Panc1 (cell line): ENCODE data around the gene MED25. TPM values are rescaled to one million over a fixed set of nuclear protein-coding genes. Genes with fewer than 3 reads are reported as not detected.

ENCODE experiments used
- ATAC-seq: fragments of 200-7000 bp; cut with Tn5 transposase; 2 replicates; pipeline ENCODE4 v1.9.1; 2020; ENCODE audit warnings: mild to moderate bottlenecking, moderate library complexity
- BruUV-seq: library from RNA; stranded (reverse); fragments of 400-500 nt; replicated peaks from 2 replicates; lab custom pipeline; 2021; lab: Mats Ljungman, UMichigan
- CTCF ChIA-PET: fragments of 300-600 bp; sonication (Branson Sonifier 250); formaldehyde crosslinking; loops from one replicate; lab custom pipeline; 2022; ENCODE audit warnings: antibody characterized with exemption; lab: Charles Lee
- POLR2A ChIA-PET: fragments of 300-600 bp; sonication (Branson Sonifier 250); formaldehyde crosslinking; loops from one replicate; lab custom pipeline; 2022; ENCODE audit warnings: antibody characterized with exemption; lab: Charles Lee
- DNase-seq: peaks from one replicate; pipeline ENCODE4 v3.0.0-alpha.2; 2010; ENCODE audit warnings: low read depth, low spot score
- H3K27ac ChIP-seq: 2 replicates; pipeline ENCODE4 v1.5.1; 2011; ENCODE audit warnings: mild to moderate bottlenecking, low read length, inconsistent platforms
- H3K27me3 ChIP-seq: fragments of 200-500 bp; sonication (Bioruptor generic); 2 replicates; pipeline ENCODE4 v1.6.0; 2014; ENCODE audit warnings: low read length, inconsistent platforms; ENCODE audit not compliant: control insufficient read depth, insufficient read depth
- H3K36me3 ChIP-seq: fragments of 200-500 bp; sonication (Bioruptor generic); 2 replicates; pipeline ENCODE4 v1.5.1; 2014; ENCODE audit warnings: inconsistent platforms, mild to moderate bottlenecking, low read length, moderate library complexity; ENCODE audit not compliant: control insufficient read depth, insufficient read depth
- H3K4me1 ChIP-seq: 2 replicates; pipeline ENCODE4 v1.5.1; 2011; ENCODE audit warnings: inconsistent platforms, mild to moderate bottlenecking, low read length, moderate library complexity; ENCODE audit not compliant: control insufficient read depth, insufficient read depth
- H3K4me3 ChIP-seq, 2 experiments: 2 replicates each; pipeline ENCODE4 v1.5.1; 2011 to 2012; ENCODE audit warnings: low read depth in 2 of 2, low read length in 2 of 2, mild to moderate bottlenecking in 2 of 2, inconsistent platforms in 1 of 2, moderate library complexity in 1 of 2
- H3K9me3 ChIP-seq: fragments of 200-500 bp; sonication (Bioruptor generic); 2 replicates; pipeline ENCODE4 v1.5.1; 2014; ENCODE audit warnings: low read depth, mild to moderate bottlenecking, inconsistent platforms, low read length, moderate library complexity; ENCODE audit not compliant: control insufficient read depth, insufficient read depth
- POLR2AphosphoS5 ChIP-seq: IDR thresholded peaks from 2 replicates; pipeline ENCODE4 v1.6.1; 2012; ENCODE audit warnings: mild to moderate bottlenecking, low read depth, low read length, moderate library complexity
- SIN3A ChIP-seq: IDR thresholded peaks from 2 replicates; pipeline ENCODE4 v1.6.1; 2012; ENCODE audit warnings: low read depth, mild to moderate bottlenecking, low read length, moderate library complexity, borderline replicate concordance; ENCODE audit not compliant: insufficient read depth
- TCF7L2 ChIP-seq: IDR thresholded peaks from 2 replicates; pipeline ENCODE4 v1.6.1; 2011; ENCODE audit warnings: mild to moderate bottlenecking, low read depth, low read length, inconsistent platforms
- in situ Hi-C: cut with HindIII; loops from 2 replicates; pipeline ENCODE4 v1.10.0; 2016; ENCODE audit warnings: low sequenced_read_pairs, low pct_unique_long_range_greater_than_20kb
- intact Hi-C: fragments of 100-400 bp; cut with micrococcal nuclease; formaldehyde crosslinking; loops from one replicate; pipeline ENCODE4 v1.10.0; 2022; ENCODE audit not compliant: unreplicated experiment
- total RNA-seq: library from RNA; stranded (reverse); gene quantifications from one replicate; pipeline ENCODE4 v1.2.1, GENCODE V29; 2021; ENCODE audit not compliant: unreplicated experiment
- TF ChIP-seq, protein P1 (sequence below): fragments of 450-650 bp; IDR thresholded peaks from 2 replicates; pipeline ENCODE4 v1.5.1; 2017; ENCODE audit warnings: mild to moderate bottlenecking
- TF ChIP-seq, protein P2 (sequence below), 2 experiments: IDR thresholded peaks; 2 replicates each; pipeline ENCODE4 v1.6.1; 2011 to 2012; ENCODE audit warnings: low read depth in 2 of 2, control low read depth in 1 of 2, low read length in 1 of 2, mild to moderate bottlenecking in 1 of 2, moderate library complexity in 1 of 2; ENCODE audit not compliant: insufficient read depth in 1 of 2

Gene MED25
- total RNA-seq, 1 experiment from 2014 or later = 52.4 TPM

- no TSS peak for BruUV-seq
- H3K9me3 ChIP-seq = no peaks in the 10 kb centered on the region
- in situ Hi-C loops = no loop called here
- H3K4me1 ChIP-seq = no peaks in the 10 kb centered on the region
- H3K36me3 ChIP-seq = no peaks in the 10 kb centered on the region; the same call in 1 of the 2 replicates
- TF ChIP-seq TCF7L2 = no peak
- TF ChIP-seq, protein P1, sequence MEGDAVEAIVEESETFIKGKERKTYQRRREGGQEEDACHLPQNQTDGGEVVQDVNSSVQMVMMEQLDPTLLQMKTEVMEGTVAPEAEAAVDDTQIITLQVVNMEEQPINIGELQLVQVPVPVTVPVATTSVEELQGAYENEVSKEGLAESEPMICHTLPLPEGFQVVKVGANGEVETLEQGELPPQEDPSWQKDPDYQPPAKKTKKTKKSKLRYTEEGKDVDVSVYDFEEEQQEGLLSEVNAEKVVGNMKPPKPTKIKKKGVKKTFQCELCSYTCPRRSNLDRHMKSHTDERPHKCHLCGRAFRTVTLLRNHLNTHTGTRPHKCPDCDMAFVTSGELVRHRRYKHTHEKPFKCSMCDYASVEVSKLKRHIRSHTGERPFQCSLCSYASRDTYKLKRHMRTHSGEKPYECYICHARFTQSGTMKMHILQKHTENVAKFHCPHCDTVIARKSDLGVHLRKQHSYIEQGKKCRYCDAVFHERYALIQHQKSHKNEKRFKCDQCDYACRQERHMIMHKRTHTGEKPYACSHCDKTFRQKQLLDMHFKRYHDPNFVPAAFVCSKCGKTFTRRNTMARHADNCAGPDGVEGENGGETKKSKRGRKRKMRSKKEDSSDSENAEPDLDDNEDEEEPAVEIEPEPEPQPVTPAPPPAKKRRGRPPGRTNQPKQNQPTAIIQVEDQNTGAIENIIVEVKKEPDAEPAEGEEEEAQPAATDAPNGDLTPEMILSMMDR = no peak
- TF ChIP-seq, protein P2, sequence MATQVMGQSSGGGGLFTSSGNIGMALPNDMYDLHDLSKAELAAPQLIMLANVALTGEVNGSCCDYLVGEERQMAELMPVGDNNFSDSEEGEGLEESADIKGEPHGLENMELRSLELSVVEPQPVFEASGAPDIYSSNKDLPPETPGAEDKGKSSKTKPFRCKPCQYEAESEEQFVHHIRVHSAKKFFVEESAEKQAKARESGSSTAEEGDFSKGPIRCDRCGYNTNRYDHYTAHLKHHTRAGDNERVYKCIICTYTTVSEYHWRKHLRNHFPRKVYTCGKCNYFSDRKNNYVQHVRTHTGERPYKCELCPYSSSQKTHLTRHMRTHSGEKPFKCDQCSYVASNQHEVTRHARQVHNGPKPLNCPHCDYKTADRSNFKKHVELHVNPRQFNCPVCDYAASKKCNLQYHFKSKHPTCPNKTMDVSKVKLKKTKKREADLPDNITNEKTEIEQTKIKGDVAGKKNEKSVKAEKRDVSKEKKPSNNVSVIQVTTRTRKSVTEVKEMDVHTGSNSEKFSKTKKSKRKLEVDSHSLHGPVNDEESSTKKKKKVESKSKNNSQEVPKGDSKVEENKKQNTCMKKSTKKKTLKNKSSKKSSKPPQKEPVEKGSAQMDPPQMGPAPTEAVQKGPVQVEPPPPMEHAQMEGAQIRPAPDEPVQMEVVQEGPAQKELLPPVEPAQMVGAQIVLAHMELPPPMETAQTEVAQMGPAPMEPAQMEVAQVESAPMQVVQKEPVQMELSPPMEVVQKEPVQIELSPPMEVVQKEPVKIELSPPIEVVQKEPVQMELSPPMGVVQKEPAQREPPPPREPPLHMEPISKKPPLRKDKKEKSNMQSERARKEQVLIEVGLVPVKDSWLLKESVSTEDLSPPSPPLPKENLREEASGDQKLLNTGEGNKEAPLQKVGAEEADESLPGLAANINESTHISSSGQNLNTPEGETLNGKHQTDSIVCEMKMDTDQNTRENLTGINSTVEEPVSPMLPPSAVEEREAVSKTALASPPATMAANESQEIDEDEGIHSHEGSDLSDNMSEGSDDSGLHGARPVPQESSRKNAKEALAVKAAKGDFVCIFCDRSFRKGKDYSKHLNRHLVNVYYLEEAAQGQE (IDR thresholded peaks at IDR 0.05; ENCODE audit: insufficient read depth in 1 of 2, low read depth in 2 of 2, low read length in 1 of 2) = no peak
- TF ChIP-seq SIN3A = no peak
- no peak for TF ChIP-seq POLR2AphosphoS5
- CTCF ChIA-PET = no interaction called here
- H3K27ac ChIP-seq = no peak overlapping the region
- no peak overlapping the region for H3K4me3 ChIP-seq
- intact Hi-C loops = no loop called here
- POLR2A ChIA-PET = interaction anchor here (0.5 kb wide), 1 partner anchor 20 kb away, joined by 5 read pairs; no protein-coding TSS in a partner anchor
- DNase-seq = no peak
- ATAC-seq = no peak
- no peaks in the 10 kb centered on the region for H3K27me3 ChIP-seq
Observed at GRCh38 chr19:49839713-49840112, 21.6 kb downstream of the MED25 start.

GRCh38 chr19:49840321-49840720 is 22.2 kb downstream of the MED25 start:
- ATAC-seq (no peak), DNase-seq (no peak)
- BruUV-seq = no TSS peak
- Histone ChIP-seq H3K36me3 (no peaks in the 10 kb centered on the region; the same call in 1 of the 2 replicates), H3K9me3 (no peaks in the 10 kb centered on the region), H3K4me3 (no peak overlapping the region), H3K27ac (no peak overlapping the region), H3K27me3 (no peaks in the 10 kb centered on the region), H3K4me1 (no peaks in the 10 kb centered on the region; the same call in 1 of the 2 replicates)
- ChIA-PET POLR2A (interaction anchor here (0.5 kb wide), 1 partner anchor 21 kb away, joined by 5 read pairs; no protein-coding TSS in a partner anchor), CTCF (no interaction called here)
- in situ Hi-C loops (no loop called here), intact Hi-C loops (no loop called here)
- TF ChIP-seq, protein P2 (IDR thresholded peaks at IDR 0.05; ENCODE audit: insufficient read depth in 1 of 2, low read depth in 2 of 2, low read length in 1 of 2) = no peak
- TF ChIP-seq SIN3A (no peak), POLR2AphosphoS5 (no peak), TCF7L2 (no peak)
- TF ChIP-seq, protein P1 = no peak
